NCI-H1694 treated with DMSO at 0.1 percent for 48 hours (cell line): Measurements from ENCODE around the gene OMG.
"Not testable (repeated sequence)": the region's sequence is repeated elsewhere in the genome, so short reads cannot be mapped to it uniquely, and the experiment has no call there.

Source experiments
- DNase-seq: peaks from one replicate; lab custom pipeline; 2025; lab: John Stamatoyannopoulos, UW

OMG gene

DNA sequence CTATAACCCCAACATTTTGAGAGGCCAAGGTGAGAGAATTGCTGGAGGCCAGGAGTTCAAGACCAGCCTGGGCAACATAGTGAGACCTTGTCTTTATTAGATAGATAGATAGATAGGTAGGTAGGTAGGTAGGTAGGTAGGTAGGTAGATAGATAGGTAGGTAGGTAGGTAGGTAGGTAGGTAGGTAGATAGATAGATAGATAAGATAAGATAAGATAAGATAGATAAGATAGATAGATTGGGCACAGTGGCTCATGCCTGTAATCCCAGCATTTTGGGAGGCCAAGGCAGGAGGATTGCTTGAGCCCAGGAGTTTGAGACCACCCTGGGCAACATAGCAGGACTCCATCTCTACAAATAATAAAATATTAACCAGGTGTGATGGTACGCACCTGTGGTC is 34.1 kb downstream of the OMG start:
- DNase-seq = not testable (repeated sequence)

- DNase-seq = no peak
These were observed 35.4 kb downstream of the OMG start for GRCh38 chr17:31261601-31262000.

- DNase-seq = no peak
These were observed 36.9 kb downstream of the OMG start for GRCh38 chr17:31260151-31260550.

- DNase-seq = no peak
These were observed 40.1 kb downstream of the OMG start for GRCh38 chr17:31256936-31257335.

DNA sequence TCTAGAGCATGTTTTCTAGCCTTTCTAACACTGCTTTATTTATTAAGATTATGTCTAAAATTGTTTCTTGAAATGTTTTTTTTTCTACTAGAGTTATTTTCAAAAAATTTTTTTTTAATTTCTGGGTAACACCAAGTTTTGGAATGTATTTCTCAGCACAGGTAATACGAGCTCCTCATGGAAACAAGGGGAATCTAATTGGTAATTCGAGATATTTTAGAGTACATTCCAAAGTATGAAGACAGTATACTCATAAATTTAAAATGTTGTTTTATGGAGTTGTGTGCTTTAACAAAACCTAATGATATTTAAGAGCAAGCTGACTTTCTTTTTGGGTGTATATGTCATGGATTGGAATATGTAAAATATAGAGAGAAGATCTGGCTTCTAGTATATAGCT is 42.4 kb downstream of the OMG start:
- DNase-seq = no peak

GRCh38 chr17:31252741-31253140 is 44.3 kb downstream of the OMG start:
- DNase-seq = no peak

GRCh38 chr17:31251970-31252328 is 45.1 kb downstream of the OMG start:
- DNase-seq = no peak

DNA sequence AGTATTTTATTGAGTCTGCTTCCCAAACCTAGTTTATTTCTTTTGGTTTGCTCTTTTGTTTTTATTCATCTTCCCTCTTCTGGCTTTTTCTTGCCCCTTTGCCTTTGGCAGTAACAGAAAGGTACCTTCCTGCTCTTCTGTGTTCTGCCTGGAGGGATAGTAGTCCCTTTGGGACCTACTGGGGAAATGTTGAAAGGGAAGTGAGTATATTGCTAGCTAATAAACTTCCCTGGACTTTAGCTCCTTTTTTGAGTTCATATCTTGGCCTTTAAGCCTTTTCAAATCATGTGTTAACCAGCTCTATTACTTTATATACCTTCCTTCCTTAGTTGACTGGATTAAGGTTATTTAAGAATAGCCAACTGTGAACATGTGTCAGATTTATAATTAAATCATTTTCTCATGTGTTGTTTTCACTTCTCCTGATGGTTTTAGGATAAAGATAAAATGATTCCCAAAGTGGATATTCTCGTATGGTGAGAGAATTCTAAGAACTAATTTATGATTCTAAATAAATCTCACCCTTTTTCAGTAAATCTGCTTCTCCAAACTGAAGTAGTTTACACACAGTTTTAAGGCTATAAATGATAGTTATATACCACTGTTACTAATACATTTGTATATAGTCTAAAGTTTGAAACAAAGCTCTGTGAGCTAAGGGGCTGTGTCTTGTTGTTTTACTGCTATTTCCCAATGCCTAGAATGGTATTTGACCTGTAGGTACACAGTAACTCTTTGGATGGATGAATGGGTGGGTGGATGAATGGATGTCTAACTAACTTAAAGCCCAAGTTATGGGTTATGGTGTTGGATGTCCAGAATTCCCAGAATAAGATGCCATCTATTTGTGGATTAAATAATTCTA is 45.7 kb downstream of the OMG start:
- DNase-seq = no peak

DNA sequence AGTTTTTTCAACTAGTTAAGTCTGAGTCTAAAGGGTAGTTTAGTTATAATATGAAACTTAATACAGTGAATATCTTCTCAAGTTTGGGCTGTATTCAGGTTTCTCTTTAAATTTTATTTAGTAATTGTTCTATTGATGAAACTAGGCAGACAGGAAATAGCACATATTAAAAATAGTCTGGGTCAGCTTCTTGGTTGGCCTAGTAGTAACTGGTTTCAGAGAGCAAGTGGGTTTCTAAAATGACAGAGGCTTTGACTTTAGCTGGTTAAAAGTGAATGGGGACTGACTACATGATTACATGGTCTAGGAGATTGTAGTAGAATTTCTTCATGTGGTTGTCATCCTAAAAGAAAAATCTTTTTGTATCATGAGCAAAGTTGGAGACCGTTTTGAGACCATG is 46.8 kb downstream of the OMG start:
- DNase-seq = no peak

GRCh38 chr17:31249835-31250141 is 47.3 kb downstream of the OMG start:
- no peak for DNase-seq

GRCh38 chr17:31248986-31249834 is 47.8 kb downstream of the OMG start:
- DNase-seq = no peak
